ENCODE results near the gene PPP6R3. TPM values are rescaled to one million over a fixed set of nuclear protein-coding genes. Genes with fewer than 3 reads are reported as not detected.

PPP6R3 gene
- total RNA-seq, 1 experiment from 2014 or later = 171 TPM

- BruUV-seq (replicated peaks) = no TSS peak
- H3K4me3 ChIP-seq (ENCODE audit: low read length) = no peak overlapping the region
- no peaks in the 10 kb centered on the region for H3K9me2 ChIP-seq (replicated peaks; ENCODE audit: low read length)
- H3K4me1 ChIP-seq (ENCODE audit: insufficient read depth, low read length) = no peaks in the 10 kb centered on the region
- intact Hi-C loops (cut with micrococcal nuclease) = no loop called here
- no peak overlapping the region for H3K9ac ChIP-seq (ENCODE audit: low read length)
- CTCF ChIA-PET = no interaction called here
- peaks cover 95% of the 10 kb centered on the region for H3K79me2 ChIP-seq (ENCODE audit: low read length)
- H3K36me3 ChIP-seq (ENCODE audit: low read depth, low read length) = no peaks in the 10 kb centered on the region
- H3K9me3 ChIP-seq (ENCODE audit: low read length) = no peaks in the 10 kb centered on the region
- H4K20me1 ChIP-seq (ENCODE audit: low read length) = peaks cover 71% of the 10 kb centered on the region
- H3K4me2 ChIP-seq (ENCODE audit: low read length) = no peak overlapping the region
- no peak overlapping the region for H2AFZ ChIP-seq (ENCODE audit: low read length)
- ATAC-seq (no peak), DNase-seq (no peak)
- POLR2A ChIA-PET (ENCODE audit: unreplicated experiment) = no interaction called here
- H3K27me3 ChIP-seq (ENCODE audit: low read length) = no peaks in the 10 kb centered on the region
- no peak for TF ChIP-seq EZH2 (IDR thresholded peaks at IDR 0.05; ENCODE audit: low read length, unreplicated experiment)
- no peak for TF ChIP-seq CTCF (conservative IDR thresholded peaks at IDR 0.05; ENCODE audit: low read depth, low read length)
- no peak for TF ChIP-seq EZH2phosphoT487 (IDR thresholded peaks at IDR 0.05; ENCODE audit: borderline replicate concordance, low read length)
- no peak overlapping the region for H3K27ac ChIP-seq (ENCODE audit: low read length)
- no peaks in the 10 kb centered on the region for H3F3A ChIP-seq (ENCODE audit: low read length, unreplicated experiment)
Measured at GRCh38 chr11:68498321-68498720, 37.8 kb downstream of the PPP6R3 start.

- Histone ChIP-seq H3K9me3 (ENCODE audit: low read length) (no peaks in the 10 kb centered on the region), H3K4me3 (ENCODE audit: low read length) (no peak overlapping the region), H3K9ac (ENCODE audit: low read length) (no peak overlapping the region), H3K27ac (ENCODE audit: low read length) (no peak overlapping the region), H3K36me3 (ENCODE audit: low read depth, low read length) (no peaks in the 10 kb centered on the region), H3K4me2 (ENCODE audit: low read length) (no peak overlapping the region), H4K20me1 (ENCODE audit: low read length) (peaks cover 75% of the 10 kb centered on the region), H3K9me2 (replicated peaks; ENCODE audit: low read length) (no peaks in the 10 kb centered on the region), H3K79me2 (ENCODE audit: low read length) (peaks cover 98% of the 10 kb centered on the region), H3F3A (ENCODE audit: low read length, unreplicated experiment) (no peaks in the 10 kb centered on the region), H3K27me3 (ENCODE audit: low read length) (no peaks in the 10 kb centered on the region), H2AFZ (ENCODE audit: low read length) (no peak overlapping the region), H3K4me1 (ENCODE audit: insufficient read depth, low read length) (no peaks in the 10 kb centered on the region)
- TF ChIP-seq EZH2 (IDR thresholded peaks at IDR 0.05; ENCODE audit: low read length, unreplicated experiment) (no peak), CTCF (conservative IDR thresholded peaks at IDR 0.05; ENCODE audit: low read depth, low read length) (no peak)
- ATAC-seq = no peak
- no peak for DNase-seq
- CTCF ChIA-PET = no interaction called here
- BruUV-seq (replicated peaks) = no TSS peak
- POLR2A ChIA-PET (ENCODE audit: unreplicated experiment) = no interaction called here
- intact Hi-C loops (cut with micrococcal nuclease) = no loop called here
Measured at GRCh38 chr11:68498903-68499883, 38.6 kb downstream of the PPP6R3 start.

- POLR2A ChIA-PET (ENCODE audit: unreplicated experiment) = interaction anchor here (0.6 kb wide), 1 partner anchor 24 kb away, joined by 3 read pairs; no protein-coding TSS in a partner anchor
- CTCF ChIA-PET = no interaction called here
- no peak for ATAC-seq
Measured at GRCh38 chr11:68500206-68500605, 39.7 kb downstream of the PPP6R3 start.

More at GRCh38 chr11:68500206-68500605, 39.7 kb downstream of the PPP6R3 start:
- no peaks in the 10 kb centered on the region for H3F3A ChIP-seq (ENCODE audit: low read length, unreplicated experiment)
- H4K20me1 ChIP-seq (ENCODE audit: low read length) = peaks cover 77% of the 10 kb centered on the region
- TF ChIP-seq EZH2phosphoT487 (IDR thresholded peaks at IDR 0.05; ENCODE audit: borderline replicate concordance, low read length) (no peak), EZH2 (IDR thresholded peaks at IDR 0.05; ENCODE audit: low read length, unreplicated experiment) (no peak), CTCF (conservative IDR thresholded peaks at IDR 0.05; ENCODE audit: low read depth, low read length) (no peak)
- H3K4me3 ChIP-seq (ENCODE audit: low read length) = no peak overlapping the region
- no TSS peak for BruUV-seq (replicated peaks)
- no peak overlapping the region for H3K27ac ChIP-seq (ENCODE audit: low read length)
- no peaks in the 10 kb centered on the region for H3K9me3 ChIP-seq (ENCODE audit: low read length)
- no peak overlapping the region for H3K9ac ChIP-seq (ENCODE audit: low read length)
- no peaks in the 10 kb centered on the region for H3K27me3 ChIP-seq (ENCODE audit: low read length)
- peaks cover 98% of the 10 kb centered on the region for H3K79me2 ChIP-seq (ENCODE audit: low read length)
- no peaks in the 10 kb centered on the region for H3K4me1 ChIP-seq (ENCODE audit: insufficient read depth, low read length)
- no peak overlapping the region for H2AFZ ChIP-seq (ENCODE audit: low read length)
- H3K9me2 ChIP-seq (replicated peaks; ENCODE audit: low read length) = no peaks in the 10 kb centered on the region
- DNase-seq = no peak
- no peaks in the 10 kb centered on the region for H3K36me3 ChIP-seq (ENCODE audit: low read depth, low read length)
- H3K4me2 ChIP-seq (ENCODE audit: low read length) = no peak overlapping the region
- intact Hi-C loops (cut with micrococcal nuclease) = no loop called here

All from PC-3 (cell line).